Osteocyte (in vitro differentiated cells): ENCODE measurements around the gene C16orf89. TPM values are rescaled to one million over a fixed set of nuclear protein-coding genes. Genes with fewer than 3 reads are reported as not detected.

ENCODE experiments used
- DNase-seq: peaks from one replicate; pipeline ENCODE4 v3.0.0; 2021; ENCODE audit warnings: mixed read lengths; ENCODE audit not compliant: unreplicated experiment; ENCODE audit errors: extremely low spot score
- H3K27ac Mint-ChIP-seq: one replicate; pipeline ENCODE4 v1.8.0; 2021; ENCODE audit warnings: mild to moderate bottlenecking, mixed read lengths; ENCODE audit not compliant: unreplicated experiment
- H3K27me3 Mint-ChIP-seq: one replicate; pipeline ENCODE4 v1.8.0; 2021; ENCODE audit warnings: mixed read lengths; ENCODE audit not compliant: unreplicated experiment
- H3K36me3 Mint-ChIP-seq: one replicate; pipeline ENCODE4 v1.8.0; 2021; ENCODE audit warnings: mixed read lengths; ENCODE audit not compliant: unreplicated experiment
- H3K4me1 Mint-ChIP-seq: one replicate; pipeline ENCODE4 v1.8.0; 2021; ENCODE audit warnings: mixed read lengths; ENCODE audit not compliant: unreplicated experiment
- H3K4me3 Mint-ChIP-seq: one replicate; pipeline ENCODE4 v1.8.0; 2021; ENCODE audit warnings: mild to moderate bottlenecking, moderate library complexity, mixed read lengths; ENCODE audit not compliant: unreplicated experiment
- H3K9me3 Mint-ChIP-seq: one replicate; pipeline ENCODE4 v1.8.0; 2021; ENCODE audit warnings: mixed read lengths; ENCODE audit not compliant: unreplicated experiment
- total RNA-seq: library from RNA; stranded (reverse); gene quantifications from 2 replicates; pipeline ENCODE4 v1.2.1, GENCODE V29; 2021
- TF ChIP-seq, protein P1 (sequence below): fragments of 200-600 bp; sonication (generic); IDR thresholded peaks from 2 replicates; pipeline ENCODE4 v1.5.0; 2021; ENCODE audit warnings: antibody characterized with exemption, mild to moderate bottlenecking, moderate library complexity

C16orf89 gene
- total RNA-seq, 1 donor from 2014 or later = not detected

GRCh38 chr16:5015887-5016286, 49.9 kb downstream of the C16orf89 start:
- H3K9me3 Mint-ChIP-seq = no peaks in the 10 kb centered on the region
- no peaks in the 10 kb centered on the region for H3K36me3 Mint-ChIP-seq
- no peaks in the 10 kb centered on the region for H3K4me1 Mint-ChIP-seq
- DNase-seq = no peak
- TF ChIP-seq, protein P1, sequence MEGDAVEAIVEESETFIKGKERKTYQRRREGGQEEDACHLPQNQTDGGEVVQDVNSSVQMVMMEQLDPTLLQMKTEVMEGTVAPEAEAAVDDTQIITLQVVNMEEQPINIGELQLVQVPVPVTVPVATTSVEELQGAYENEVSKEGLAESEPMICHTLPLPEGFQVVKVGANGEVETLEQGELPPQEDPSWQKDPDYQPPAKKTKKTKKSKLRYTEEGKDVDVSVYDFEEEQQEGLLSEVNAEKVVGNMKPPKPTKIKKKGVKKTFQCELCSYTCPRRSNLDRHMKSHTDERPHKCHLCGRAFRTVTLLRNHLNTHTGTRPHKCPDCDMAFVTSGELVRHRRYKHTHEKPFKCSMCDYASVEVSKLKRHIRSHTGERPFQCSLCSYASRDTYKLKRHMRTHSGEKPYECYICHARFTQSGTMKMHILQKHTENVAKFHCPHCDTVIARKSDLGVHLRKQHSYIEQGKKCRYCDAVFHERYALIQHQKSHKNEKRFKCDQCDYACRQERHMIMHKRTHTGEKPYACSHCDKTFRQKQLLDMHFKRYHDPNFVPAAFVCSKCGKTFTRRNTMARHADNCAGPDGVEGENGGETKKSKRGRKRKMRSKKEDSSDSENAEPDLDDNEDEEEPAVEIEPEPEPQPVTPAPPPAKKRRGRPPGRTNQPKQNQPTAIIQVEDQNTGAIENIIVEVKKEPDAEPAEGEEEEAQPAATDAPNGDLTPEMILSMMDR = no peak
- H3K27me3 Mint-ChIP-seq = peaks cover 5% of the 10 kb centered on the region
- H3K27ac Mint-ChIP-seq = no peak overlapping the region
- H3K4me3 Mint-ChIP-seq = no peak overlapping the region

GRCh38 chr16:5015351-5015750, 50.4 kb downstream of the C16orf89 start:
- Mint-ChIP-seq H3K27me3 (peaks cover 6% of the 10 kb centered on the region), H3K27ac (no peak overlapping the region), H3K4me1 (no peaks in the 10 kb centered on the region), H3K36me3 (no peaks in the 10 kb centered on the region), H3K9me3 (no peaks in the 10 kb centered on the region), H3K4me3 (no peak overlapping the region)
- TF ChIP-seq, protein P1 = no peak
- no peak for DNase-seq

DNA sequence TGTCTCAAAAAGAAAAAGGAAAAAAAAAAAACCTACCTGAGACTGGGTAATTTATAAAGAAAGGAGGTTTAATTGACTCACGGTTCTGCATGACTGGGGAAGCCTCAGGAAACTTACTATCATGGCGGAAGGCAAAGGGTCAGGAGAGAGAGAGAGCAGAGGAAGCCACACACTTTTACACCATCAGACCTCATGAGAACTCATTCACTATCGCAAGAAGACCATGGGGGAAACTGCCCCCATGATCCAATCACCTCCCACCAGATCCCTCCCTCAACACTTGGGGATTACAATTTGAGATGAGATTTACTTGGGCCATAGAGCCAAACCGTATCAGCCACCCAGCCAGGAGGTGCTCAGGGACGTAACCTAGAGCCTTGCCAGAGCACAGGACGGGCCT, 52.9 kb downstream of the C16orf89 start:
- Mint-ChIP-seq H3K9me3 (no peaks in the 10 kb centered on the region), H3K27ac (no peak overlapping the region), H3K4me3 (no peak overlapping the region), H3K4me1 (no peaks in the 10 kb centered on the region), H3K36me3 (no peaks in the 10 kb centered on the region), H3K27me3 (peaks cover 4% of the 10 kb centered on the region)
- TF ChIP-seq, protein P1 = no peak
- no peak for DNase-seq

- H3K4me3 Mint-ChIP-seq = no peak overlapping the region
- no peaks in the 10 kb centered on the region for H3K9me3 Mint-ChIP-seq
- H3K27ac Mint-ChIP-seq = no peak overlapping the region
- no peak for DNase-seq
- H3K27me3 Mint-ChIP-seq = peaks cover 4% of the 10 kb centered on the region
- H3K4me1 Mint-ChIP-seq = no peaks in the 10 kb centered on the region
- H3K36me3 Mint-ChIP-seq = no peaks in the 10 kb centered on the region
- TF ChIP-seq, protein P1 = no peak
Measured at GRCh38 chr16:5011637-5012036, 54.1 kb downstream of the C16orf89 start.

- H3K4me1 Mint-ChIP-seq = no peaks in the 10 kb centered on the region
Measured at GRCh38 chr16:5010576-5011329, 55.0 kb downstream of the C16orf89 start.

More at GRCh38 chr16:5010576-5011329, 55.0 kb downstream of the C16orf89 start:
- no peak for DNase-seq
- H3K36me3 Mint-ChIP-seq = no peaks in the 10 kb centered on the region
- H3K27ac Mint-ChIP-seq = no peak overlapping the region
- TF ChIP-seq, protein P1 = no peak
- H3K27me3 Mint-ChIP-seq = peaks cover 4% of the 10 kb centered on the region
- no peak overlapping the region for H3K4me3 Mint-ChIP-seq
- H3K9me3 Mint-ChIP-seq = no peaks in the 10 kb centered on the region
